ENCODE data around the gene ANKMY1. TPM values are rescaled to one million over a fixed set of nuclear protein-coding genes. Genes with fewer than 3 reads are reported as not detected.
"Not testable (repeated sequence)": the region's sequence is repeated elsewhere in the genome, so short reads cannot be mapped to it uniquely, and the experiment has no call there.

Gene ANKMY1
- total RNA-seq, 1 experiment from 2014 or later = 4.0 TPM

GRCh38 chr2:240568678-240569522 lies 11.1 kb upstream of the ANKMY1 start:
- DNase-seq (ENCODE audit: low read depth) = peak; percentile 65

DNA sequence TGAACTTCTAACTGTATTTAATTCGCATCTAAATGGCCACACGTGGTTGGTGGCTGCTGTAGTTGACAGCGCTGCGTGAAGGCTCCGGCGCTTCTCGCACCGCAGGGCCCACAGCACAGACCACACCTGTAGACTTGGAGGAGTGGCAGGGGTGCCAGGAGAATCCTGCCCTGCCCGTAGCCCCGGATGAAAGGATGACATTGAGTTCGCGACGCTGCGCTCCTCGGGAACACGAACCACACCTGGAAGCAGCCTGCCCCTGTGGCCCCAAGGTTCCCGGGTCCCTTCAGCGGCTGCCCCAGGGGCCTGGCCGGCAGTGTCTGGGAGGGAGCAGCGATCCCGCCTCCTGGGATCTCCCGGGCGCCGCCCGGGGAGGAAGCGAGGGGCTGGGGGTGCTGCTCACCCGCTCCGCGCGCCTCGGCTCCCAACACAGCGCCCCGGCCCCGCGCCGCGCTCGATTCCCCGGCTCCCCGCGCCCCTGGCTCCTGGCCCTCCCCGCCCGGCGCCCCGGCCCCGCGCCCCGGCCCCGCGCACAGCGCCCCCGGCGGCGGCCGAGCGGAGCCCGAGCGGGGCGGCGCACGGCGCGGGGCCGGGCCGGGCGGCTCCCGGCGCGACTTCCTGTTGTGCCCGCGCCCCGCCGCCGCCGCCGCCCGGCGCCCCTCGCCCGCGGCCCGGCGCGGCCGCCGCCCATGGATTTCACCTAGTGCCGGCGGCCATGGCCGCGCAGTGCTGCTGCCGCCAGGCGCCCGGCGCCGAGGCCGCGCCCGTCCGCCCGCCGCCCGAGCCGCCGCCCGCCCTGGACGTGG lies 10.3 kb upstream of the ANKMY1 start, which contains the start of gene RNPEPL1:
RNPEPL1 (plus strand) TSS at position 613 of the 806 bp plus-strand sequence; CDS start at position 716, 103 bp downstream.
- peak; percentile 36 for DNase-seq (ENCODE audit: low read depth)

GRCh38 chr2:240567137-240567871 lies 9.5 kb upstream of the ANKMY1 start:
- no peak for DNase-seq (ENCODE audit: low read depth)

DNA sequence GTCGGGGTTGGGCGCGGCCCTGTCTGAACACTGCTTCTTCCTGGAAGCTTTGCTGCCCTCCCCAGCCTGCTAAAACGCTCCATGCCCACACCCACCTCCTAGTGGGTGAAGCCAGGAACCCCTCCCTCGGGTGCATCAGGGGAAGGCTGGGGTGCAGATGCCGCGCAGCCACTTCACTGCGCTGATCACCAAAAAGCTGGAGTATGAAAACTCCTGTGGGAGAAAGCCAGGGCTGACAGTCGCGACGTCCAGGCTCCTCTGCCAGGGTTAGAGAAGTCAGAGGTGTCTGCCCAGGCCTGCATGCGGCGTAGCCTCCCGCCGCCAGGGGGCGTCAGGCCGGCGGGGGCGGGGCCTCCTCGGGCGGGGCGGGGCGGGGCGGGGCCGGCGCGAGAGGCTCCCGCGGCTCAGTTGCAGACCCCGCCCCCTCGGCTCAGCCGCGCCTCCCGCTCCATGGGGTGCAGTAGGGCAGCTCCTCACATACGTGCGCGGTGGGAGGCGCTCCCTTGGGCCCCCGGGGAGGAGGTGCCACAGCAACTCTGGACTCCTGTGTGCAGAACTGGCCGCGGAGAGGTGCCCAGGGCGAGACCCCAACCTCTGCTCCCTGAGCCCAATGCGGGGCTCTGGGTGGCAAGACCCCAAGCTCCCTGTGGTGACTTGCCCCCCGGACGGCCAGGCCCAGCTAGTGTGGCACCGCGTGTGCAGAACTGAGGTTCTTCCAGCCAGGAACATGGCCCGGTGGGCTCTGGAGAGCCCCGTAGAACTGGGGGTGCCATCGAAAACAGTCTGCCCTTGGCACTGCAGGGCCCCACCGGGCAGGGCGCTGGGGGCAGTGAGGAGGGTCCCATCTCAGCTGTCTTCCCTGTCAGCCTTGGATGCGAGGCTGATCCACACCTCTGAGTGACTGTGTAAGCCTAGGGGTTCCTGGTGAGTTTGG lies 8.7 kb upstream of the ANKMY1 start:
- DNase-seq (ENCODE audit: low read depth) = peak; percentile 90

- DNase-seq (ENCODE audit: low read depth) = peak; percentile 96
Measured at GRCh38 chr2:240565333-240566202, 7.8 kb upstream of the ANKMY1 start.

GRCh38 chr2:240564561-240565332 lies 7.0 kb upstream of the ANKMY1 start:
- no peak for DNase-seq (ENCODE audit: low read depth)

DNA sequence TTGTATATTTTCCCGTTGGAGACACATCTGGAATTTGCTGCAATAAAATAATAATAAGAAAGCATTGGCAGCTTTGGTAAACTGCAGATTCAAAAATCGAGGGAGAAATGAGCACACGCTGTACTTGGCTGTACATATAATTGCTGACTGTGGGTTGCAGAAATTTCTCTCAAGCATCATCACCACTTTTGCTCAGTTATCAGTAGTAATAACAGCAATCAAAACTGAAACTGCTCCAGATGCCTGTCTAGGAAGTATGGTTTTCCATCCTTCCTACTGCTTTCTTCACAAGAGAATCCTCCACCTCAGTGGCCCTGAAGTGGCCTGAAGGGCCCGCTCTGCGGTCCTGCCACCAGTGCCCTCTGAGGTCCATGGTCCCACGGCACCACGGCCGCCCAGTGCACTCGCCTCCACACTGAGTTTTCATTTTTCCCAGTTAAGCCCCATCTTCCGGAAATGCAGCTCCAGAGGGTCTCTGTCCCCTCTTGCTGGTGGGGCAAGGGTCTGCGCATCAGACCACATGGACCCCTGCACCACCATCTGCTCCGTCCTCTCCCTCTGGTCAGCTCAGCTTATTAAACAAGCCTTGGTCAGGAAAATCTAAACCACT lies 6.3 kb upstream of the ANKMY1 start:
- no peak for DNase-seq (ENCODE audit: low read depth)

DNA sequence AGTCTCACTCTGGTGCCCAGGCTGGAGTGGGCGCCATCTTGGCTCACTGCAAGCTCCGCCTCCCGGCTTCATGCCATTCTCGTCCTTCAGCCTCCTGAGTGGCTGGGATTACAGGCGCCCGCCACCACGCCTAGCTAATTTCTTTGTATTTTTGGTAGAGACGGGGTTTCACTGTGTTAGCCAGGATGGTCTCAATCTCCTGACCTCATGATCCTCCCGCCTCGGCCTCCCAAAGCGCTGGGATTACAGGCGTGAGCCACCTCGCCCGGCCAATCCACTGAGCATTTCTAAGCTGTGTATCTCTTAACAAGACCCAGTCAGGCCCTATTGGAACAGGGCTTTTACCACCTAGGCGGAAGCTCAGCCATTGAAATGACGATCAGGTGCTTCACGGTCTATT lies 5.4 kb upstream of the ANKMY1 start:
- DNase-seq (ENCODE audit: low read depth) = not testable (repeated sequence)

- peak; percentile 76 for DNase-seq (ENCODE audit: low read depth)
Measured at GRCh38 chr2:240561325-240561971, 3.7 kb upstream of the ANKMY1 start.

DNA sequence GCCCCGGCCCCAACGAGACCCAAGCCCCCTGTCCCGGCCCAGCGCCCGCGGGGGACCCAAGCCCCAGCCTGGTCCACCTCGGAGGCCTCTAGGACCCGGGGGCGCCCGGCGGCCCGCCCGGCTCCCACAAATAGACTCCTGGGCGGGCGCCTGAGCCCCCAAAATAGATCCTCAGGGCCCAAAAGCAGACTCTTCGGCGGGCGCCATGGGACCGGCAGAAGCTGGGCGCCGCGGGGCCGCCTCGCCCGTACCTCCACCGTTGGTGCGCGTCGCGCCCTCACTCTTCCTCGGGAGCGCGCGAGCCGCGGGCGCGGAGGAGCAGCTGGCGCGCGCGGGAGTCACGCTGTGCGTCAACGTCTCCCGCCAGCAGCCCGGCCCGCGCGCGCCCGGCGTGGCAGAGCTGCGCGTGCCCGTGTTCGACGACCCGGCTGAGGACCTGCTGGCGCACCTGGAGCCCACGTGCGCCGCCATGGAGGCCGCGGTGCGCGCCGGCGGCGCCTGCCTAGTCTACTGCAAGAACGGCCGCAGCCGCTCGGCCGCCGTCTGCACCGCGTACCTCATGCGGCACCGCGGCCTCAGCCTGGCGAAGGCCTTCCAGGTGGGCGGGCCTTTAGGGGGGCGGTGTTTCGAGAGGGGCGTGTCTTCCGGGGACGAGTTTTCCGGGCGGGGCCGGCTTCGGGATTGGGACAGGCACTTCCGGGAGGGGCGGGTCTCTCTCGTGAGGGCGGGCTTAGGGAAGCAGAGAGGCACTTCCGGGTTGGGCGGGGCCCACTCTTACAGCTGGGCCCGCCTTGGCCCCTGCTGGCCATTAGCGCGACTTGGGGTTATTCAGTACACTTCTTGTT lies 2.9 kb upstream of the ANKMY1 start:
- DNase-seq (ENCODE audit: low read depth) = peak; percentile 97

DNA sequence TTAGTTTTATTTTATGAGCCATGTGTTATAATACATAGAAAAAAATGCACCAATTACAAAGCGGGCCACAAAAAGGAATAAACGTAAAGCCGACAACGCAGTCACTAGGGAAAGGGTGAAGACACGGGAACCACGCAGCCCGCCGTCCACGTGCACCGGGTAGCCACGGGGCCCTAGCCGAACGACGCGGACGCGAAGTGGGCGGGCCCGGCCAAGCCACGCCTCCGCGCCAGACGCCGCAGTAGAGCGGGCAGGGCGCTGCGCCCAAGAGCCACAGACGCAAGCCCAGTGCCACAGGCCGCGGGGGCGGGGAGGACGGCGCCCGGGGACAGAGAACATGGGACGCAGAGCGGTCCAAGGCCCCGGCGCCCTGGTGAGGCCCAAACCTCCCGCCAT lies 2.3 kb upstream of the ANKMY1 start, which contains the start of gene DUSP28:
DUSP28 (plus strand) TSS at position 274 of the 396 bp plus-strand sequence. CDS start 328 bp downstream, outside the sequence.
- peak; percentile 86 for DNase-seq (ENCODE audit: low read depth)

GRCh38 chr2:240559286-240559685 lies 1.5 kb upstream of the ANKMY1 start:
- DNase-seq (ENCODE audit: low read depth) = no peak

- DNase-seq (ENCODE audit: low read depth) = no peak
Measured at GRCh38 chr2:240558236-240558761, 511 bp upstream of the ANKMY1 start.

DNA sequence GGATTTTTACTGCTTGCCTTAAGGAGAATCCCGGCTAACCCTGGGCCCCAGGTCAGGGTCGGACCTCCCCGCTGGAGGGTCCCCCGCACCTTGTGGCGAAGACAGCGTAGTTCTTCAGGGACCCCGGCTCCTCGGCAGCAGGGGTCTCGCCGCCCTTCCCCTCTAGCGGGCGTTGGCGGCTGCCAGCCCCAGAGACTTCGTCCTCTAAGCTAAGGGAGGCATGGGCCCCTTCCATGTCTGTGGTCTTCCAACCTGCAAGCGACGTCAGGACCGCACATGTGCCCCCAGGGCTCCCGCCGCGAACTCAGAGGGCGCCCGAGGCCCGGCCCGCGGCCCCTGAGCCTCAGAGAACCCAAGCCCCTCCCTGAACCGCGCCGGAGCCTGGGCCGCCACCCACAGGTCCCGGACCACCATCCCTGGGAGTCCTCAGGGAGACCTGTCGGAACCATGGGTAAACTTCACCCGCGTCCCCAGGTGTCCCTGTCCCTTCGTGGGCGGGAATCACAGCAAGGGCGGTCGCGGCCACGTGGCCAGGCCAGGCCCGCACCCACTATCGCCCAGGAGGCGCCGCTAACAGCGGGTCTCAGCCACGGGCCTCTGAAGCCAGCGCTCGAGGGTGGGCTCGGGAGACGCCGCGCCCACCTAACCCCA lies 562 bp downstream of the ANKMY1 start:
- DNase-seq (ENCODE audit: low read depth) = no peak

GRCh38 chr2:240556553-240557100 lies 1.2 kb downstream of the ANKMY1 start:
- peak; percentile 26 for DNase-seq (ENCODE audit: low read depth)
